Natural killer cell (primary cell): Measurements from ENCODE around the gene PCSK5. TPM values are rescaled to one million over a fixed set of nuclear protein-coding genes. Genes with fewer than 3 reads are reported as not detected.
A peak's percentile ranks its signal among the peaks of the same experiment; 100 is the strongest.

Source experiments
- ATAC-seq, 3 donors: fragments of 150-1000 bp in 2 of 3; fragments of 200-7000 bp in 1 of 3; cut with Tn5 transposase; 1 replicate in 1 of 3; 2 replicates in 2 of 3; pipeline ENCODE4 v1.10.0; 2021; ENCODE audit warnings: mild to moderate bottlenecking in 2 of 3, moderate library complexity in 2 of 3
- DNase-seq, 2 donors: peaks; one replicate each; pipeline versions ENCODE4 v3.0.0 to v3.0.0-alpha.2; 2013 to 2021; ENCODE audit warnings: mixed read lengths in 1 of 2
- H3K27ac ChIP-seq: one replicate; pipeline ENCODE4 v1.5.1; 2013; ENCODE audit warnings: mild to moderate bottlenecking, low read length
- H3K27me3 ChIP-seq: one replicate; pipeline ENCODE4 v1.6.1; 2013; ENCODE audit warnings: low read length; ENCODE audit not compliant: control insufficient read depth, insufficient read depth
- H3K36me3 ChIP-seq: one replicate; pipeline ENCODE4 v1.6.1; 2013; ENCODE audit warnings: low read length; ENCODE audit not compliant: control insufficient read depth, insufficient read depth
- H3K4me1 ChIP-seq: one replicate; pipeline ENCODE4 v1.6.1; 2013; ENCODE audit warnings: low read length; ENCODE audit not compliant: control insufficient read depth, insufficient read depth
- H3K4me3 ChIP-seq: one replicate; pipeline ENCODE4 v1.5.1; 2013; ENCODE audit warnings: low read length
- H3K9me3 ChIP-seq: one replicate; pipeline ENCODE4 v1.6.1; 2013; ENCODE audit warnings: low read length; ENCODE audit not compliant: control insufficient read depth, insufficient read depth
- H3K27ac Mint-ChIP-seq, 2 donors: one replicate each; pipeline ENCODE4 v1.8.0; 2022; ENCODE audit warnings: mild to moderate bottlenecking in 2 of 2, mixed read lengths in 2 of 2, moderate library complexity in 1 of 2
- H3K27me3 Mint-ChIP-seq, 2 donors: one replicate each; pipeline ENCODE4 v1.8.0; 2022; ENCODE audit warnings: low read depth in 2 of 2, mixed read lengths in 2 of 2
- H3K36me3 Mint-ChIP-seq: one replicate; pipeline ENCODE4 v1.8.0; 2022; ENCODE audit warnings: mixed read lengths
- H3K4me1 Mint-ChIP-seq, 2 donors: one replicate each; pipeline ENCODE4 v1.8.0; 2022; ENCODE audit warnings: mixed read lengths in 2 of 2
- H3K4me3 Mint-ChIP-seq: one replicate; pipeline ENCODE4 v1.8.0; 2022; ENCODE audit warnings: mild to moderate bottlenecking, moderate library complexity, mixed read lengths
- H3K9me3 Mint-ChIP-seq, 2 donors: one replicate each; pipeline ENCODE4 v1.8.0; 2022; ENCODE audit warnings: mixed read lengths in 2 of 2
- CTCF ChIP-seq: fragments of 200-600 bp; IDR thresholded peaks from one replicate; pipeline ENCODE4 v1.8.0; 2022; ENCODE audit warnings: antibody characterized with exemption
- WGBS: methylation state at CpG from one replicate; pipeline ENCODE4 v1.1.7; 2013; ENCODE audit warnings: missing lambda C conversion rate; ENCODE audit not compliant: insufficient coverage; 5-methylcytosine and 5-hydroxymethylcytosine counted together
- intact Hi-C: fragments of 100-400 bp; cut with micrococcal nuclease; formaldehyde crosslinking; loops from one replicate; pipeline ENCODE4 v1.14.2; 2022
- total RNA-seq, 4 donors: library from RNA; stranded (reverse); fragments of 120-200 nt in 1 of 4; gene quantifications; one replicate each; pipeline versions ENCODE4 v1.2.3 to v1.2.4, GENCODE V29; 2013 to 2022

The PCSK5 gene
- total RNA-seq, 3 donors from 2014 or later (not counting 1 experiment from before 2014, with no cell fraction given), result 2.4 to 13.2 (median 5.7) TPM

- H3K36me3 Mint-ChIP-seq, result no peaks in the 10 kb centered on the region
- no peak overlapping the region for H3K4me3 Mint-ChIP-seq
- no peak for DNase-seq
- no peaks in the 10 kb centered on the region for H3K36me3 ChIP-seq
- WGBS, result 87% methylated on average over 5 of the region's 6 CpGs
- H3K27ac Mint-ChIP-seq, result no peak overlapping the region
- peaks cover 0 to 32% of the 10 kb centered on the region in 2 donors for H3K4me1 Mint-ChIP-seq
- no peak overlapping the region for H3K4me3 ChIP-seq
- ATAC-seq, result no peak
- H3K9me3 Mint-ChIP-seq, result no peaks in the 10 kb centered on the region
- intact Hi-C loops, result no loop called here
- peaks cover 2% of the 10 kb centered on the region for H3K9me3 ChIP-seq
- H3K27ac ChIP-seq, result no peak overlapping the region
- no peak for TF ChIP-seq CTCF
- no peaks in the 10 kb centered on the region for H3K27me3 ChIP-seq
- H3K4me1 ChIP-seq, result peaks cover 3% of the 10 kb centered on the region
- peaks cover 2 to 15% of the 10 kb centered on the region in 2 donors for H3K27me3 Mint-ChIP-seq
These were observed 213.2 kb downstream of the PCSK5 start for GRCh38 chr9:76103531-76104315.

- Histone ChIP-seq H3K9me3 (peaks cover 2% of the 10 kb centered on the region), H3K4me3 (no peak overlapping the region), H3K36me3 (no peaks in the 10 kb centered on the region), H3K4me1 (peaks cover 3% of the 10 kb centered on the region), H3K27me3 (no peaks in the 10 kb centered on the region), H3K27ac (no peak overlapping the region)
- Mint-ChIP-seq H3K4me3 (no peak overlapping the region), H3K27me3 (no peaks in the 10 kb centered on the region), H3K4me1 (peaks cover 0 to 24% of the 10 kb centered on the region in 2 donors), H3K27ac (no peak overlapping the region), H3K36me3 (no peaks in the 10 kb centered on the region), H3K9me3 (no peaks in the 10 kb centered on the region)
- WGBS, result 85% methylated on average over 4 of the region's 4 CpGs
- DNase-seq (no peak), ATAC-seq (no peak)
- intact Hi-C loops, result no loop called here
- TF ChIP-seq CTCF, result no peak
These were observed 217.0 kb downstream of the PCSK5 start for GRCh38 chr9:76107482-76107881.

GRCh38 chr9:76109953-76110352, 219.5 kb downstream of the PCSK5 start:
- Mint-ChIP-seq H3K36me3 (no peaks in the 10 kb centered on the region), H3K4me3 (peak overlapping the region; percentile 55), H3K27ac (peak overlapping the region in 1 of 2 donors; percentile 65), H3K4me1 (peaks cover 0 to 15% of the 10 kb centered on the region in 2 donors), H3K9me3 (no peaks in the 10 kb centered on the region), H3K27me3 (no peaks in the 10 kb centered on the region)
- ATAC-seq, result peak in 2 of 3 donors; percentile 30 to 64
- Histone ChIP-seq H3K27ac (no peak overlapping the region), H3K9me3 (peaks cover 2% of the 10 kb centered on the region), H3K4me1 (peaks cover 3% of the 10 kb centered on the region), H3K27me3 (no peaks in the 10 kb centered on the region), H3K4me3 (no peak overlapping the region), H3K36me3 (no peaks in the 10 kb centered on the region)
- WGBS, result 81% methylated on average over 2 of the region's 2 CpGs
- TF ChIP-seq CTCF, result no peak
- no peak for DNase-seq
- intact Hi-C loops, result no loop called here

- Mint-ChIP-seq H3K36me3 (no peaks in the 10 kb centered on the region), H3K9me3 (no peaks in the 10 kb centered on the region), H3K27ac (no peak overlapping the region), H3K4me3 (no peak overlapping the region), H3K27me3 (no peaks in the 10 kb centered on the region), H3K4me1 (peaks cover 0 to 15% of the 10 kb centered on the region in 2 donors)
- H3K9me3 ChIP-seq, result peaks cover 2% of the 10 kb centered on the region
- no peaks in the 10 kb centered on the region for H3K36me3 ChIP-seq
- H3K4me1 ChIP-seq, result peaks cover 3% of the 10 kb centered on the region
- no peak for TF ChIP-seq CTCF
- intact Hi-C loops, result no loop called here
- DNase-seq (no peak), ATAC-seq (no peak)
- no peaks in the 10 kb centered on the region for H3K27me3 ChIP-seq
- no peak overlapping the region for H3K27ac ChIP-seq
- no peak overlapping the region for H3K4me3 ChIP-seq
- no CpG with 5 or more reads among the region's 2 CpGs for WGBS
These were observed 221.7 kb downstream of the PCSK5 start for GRCh38 chr9:76112151-76112550.
